ENCODE measurements around the gene GRAMD2B.

The GRAMD2B gene

GRCh38 chr5:126410623-126411022, 12.6 kb upstream of the GRAMD2B start:
- TF ChIP-seq CTCF (IDR thresholded peaks at IDR 0.05; ENCODE audit: borderline replicate concordance, insufficient read depth, low read depth, low read length) = no peak
- no peak overlapping the region for H3K4me3 ChIP-seq (ENCODE audit: low read depth, low read length)

- H3K4me3 ChIP-seq (ENCODE audit: low read depth, low read length) = no peak overlapping the region
- no peak for TF ChIP-seq CTCF (IDR thresholded peaks at IDR 0.05; ENCODE audit: borderline replicate concordance, insufficient read depth, low read depth, low read length)
Observed at GRCh38 chr5:126413856-126414255, 9.4 kb upstream of the GRAMD2B start.

GRCh38 chr5:126414874-126415502, 8.2 kb upstream of the GRAMD2B start:
- no peak for TF ChIP-seq CTCF (IDR thresholded peaks at IDR 0.05; ENCODE audit: borderline replicate concordance, insufficient read depth, low read depth, low read length)
- no peak overlapping the region for H3K4me3 ChIP-seq (ENCODE audit: low read depth, low read length)

- H3K4me3 ChIP-seq (ENCODE audit: low read depth, low read length) = no peak overlapping the region
- no peak for TF ChIP-seq CTCF (IDR thresholded peaks at IDR 0.05; ENCODE audit: borderline replicate concordance, insufficient read depth, low read depth, low read length)
Observed at GRCh38 chr5:126415789-126416188, 7.4 kb upstream of the GRAMD2B start.

GRCh38 chr5:126416266-126416925, 6.8 kb upstream of the GRAMD2B start:
- no peak for TF ChIP-seq CTCF (IDR thresholded peaks at IDR 0.05; ENCODE audit: borderline replicate concordance, insufficient read depth, low read depth, low read length)
- no peak overlapping the region for H3K4me3 ChIP-seq (ENCODE audit: low read depth, low read length)

- no peak overlapping the region for H3K4me3 ChIP-seq (ENCODE audit: low read depth, low read length)
- TF ChIP-seq CTCF (IDR thresholded peaks at IDR 0.05; ENCODE audit: borderline replicate concordance, insufficient read depth, low read depth, low read length) = no peak
Observed at GRCh38 chr5:126417178-126417577, 6.0 kb upstream of the GRAMD2B start.

GRCh38 chr5:126419102-126419501, 4.1 kb upstream of the GRAMD2B start:
- TF ChIP-seq CTCF (IDR thresholded peaks at IDR 0.05; ENCODE audit: borderline replicate concordance, insufficient read depth, low read depth, low read length) = no peak

More at GRCh38 chr5:126419102-126419501, 4.1 kb upstream of the GRAMD2B start:
- H3K4me3 ChIP-seq (ENCODE audit: low read depth, low read length) = no peak overlapping the region

Measured in GM12875 (cell line).